HG03558 (cell line): Measurements from ENCODE around the gene APCDD1.
"Not testable (repeated sequence)": the region's sequence is repeated elsewhere in the genome, so short reads cannot be mapped to it uniquely, and the experiment has no call there.

Experiments used
- ATAC-seq: cut with Tn5 transposase; IDR thresholded peaks from one replicate; pipeline ENCODE4 v1.9.1; 2021; ENCODE audit warnings: moderate number of reproducible peaks; ENCODE audit not compliant: unreplicated experiment; ENCODE audit errors: extremely low read depth

The APCDD1 gene

DNA sequence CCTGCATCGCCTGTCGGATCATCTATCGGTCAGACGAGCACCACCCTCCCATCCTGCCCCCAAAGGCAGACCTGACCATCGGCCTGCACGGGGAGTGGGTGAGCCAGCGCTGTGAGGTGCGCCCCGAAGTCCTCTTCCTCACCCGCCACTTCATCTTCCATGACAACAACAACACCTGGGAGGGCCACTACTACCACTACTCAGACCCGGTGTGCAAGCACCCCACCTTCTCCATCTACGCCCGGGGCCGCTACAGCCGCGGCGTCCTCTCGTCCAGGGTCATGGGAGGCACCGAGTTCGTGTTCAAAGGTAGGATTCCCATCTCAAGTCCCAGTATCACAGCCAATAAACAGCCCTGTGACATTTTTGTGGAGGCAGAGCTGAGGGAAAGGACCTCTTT, 31.0 kb downstream of the APCDD1 start:
- ATAC-seq = no peak

GRCh38 chr18:10486362-10486761, 31.9 kb downstream of the APCDD1 start:
- no peak for ATAC-seq

DNA sequence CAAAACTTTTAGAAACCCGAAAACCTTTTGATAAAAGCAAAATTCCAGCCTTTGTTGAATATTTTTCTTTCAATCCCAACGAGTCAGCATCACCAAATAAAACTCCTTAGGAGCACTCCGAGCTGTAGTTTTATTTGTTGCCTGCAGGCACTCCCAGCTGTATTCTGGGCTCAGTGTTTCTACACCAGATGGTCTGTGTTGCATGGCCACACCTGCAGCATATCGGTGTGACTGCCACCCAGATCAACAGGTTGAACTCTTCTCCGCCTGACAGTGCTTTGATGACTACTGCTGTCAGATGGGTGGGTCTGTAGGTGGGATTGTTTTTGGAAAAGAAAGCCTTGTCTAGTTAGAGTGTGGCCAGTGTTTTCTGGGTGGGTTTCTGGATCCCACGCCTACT, 32.7 kb downstream of the APCDD1 start:
- no peak for ATAC-seq

GRCh38 chr18:10488017-10488416, 33.6 kb downstream of the APCDD1 start:
- no peak for ATAC-seq

DNA sequence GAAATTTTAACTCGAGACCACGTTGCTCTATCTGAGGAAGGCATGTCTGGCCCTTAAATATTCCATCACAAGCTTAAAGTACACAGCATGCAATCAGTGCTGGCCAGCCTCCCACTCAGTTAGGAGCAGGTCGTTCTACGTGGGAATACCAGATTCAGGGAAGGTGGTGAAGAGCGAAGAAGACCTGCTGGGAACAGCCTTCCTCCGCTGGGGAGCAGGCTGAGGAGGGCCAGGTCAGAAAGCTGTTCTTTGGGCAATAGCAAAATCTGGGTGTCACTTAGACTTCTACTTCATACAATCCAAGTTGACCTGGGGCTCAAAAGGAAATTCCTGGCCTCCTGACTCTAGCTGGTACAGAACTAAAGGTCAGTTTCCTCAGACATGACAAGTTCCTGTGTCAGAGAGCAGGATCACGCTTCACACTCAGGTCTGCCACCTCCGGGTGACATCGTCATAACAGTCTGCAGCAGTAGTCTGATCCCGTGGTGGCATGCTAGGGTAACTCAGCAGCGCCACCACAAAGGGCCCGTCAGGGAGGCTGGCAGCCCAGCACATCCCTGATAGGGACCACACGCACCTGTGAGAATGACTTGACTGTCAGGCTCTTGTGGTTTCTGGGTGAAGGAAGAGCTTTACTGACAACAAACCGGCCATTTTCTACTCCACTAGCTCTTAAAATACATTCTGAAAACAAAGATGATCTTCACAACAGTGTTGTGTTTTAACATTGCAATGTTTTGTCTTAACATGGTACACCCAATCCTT, 36.1 kb downstream of the APCDD1 start:
- ATAC-seq = peak; percentile 95

GRCh38 chr18:10495936-10496335, 41.5 kb downstream of the APCDD1 start:
- no peak for ATAC-seq

GRCh38 chr18:10497206-10497749, 42.8 kb downstream of the APCDD1 start:
- no peak for ATAC-seq

GRCh38 chr18:10499230-10499629, 44.8 kb downstream of the APCDD1 start:
- no peak for ATAC-seq

DNA sequence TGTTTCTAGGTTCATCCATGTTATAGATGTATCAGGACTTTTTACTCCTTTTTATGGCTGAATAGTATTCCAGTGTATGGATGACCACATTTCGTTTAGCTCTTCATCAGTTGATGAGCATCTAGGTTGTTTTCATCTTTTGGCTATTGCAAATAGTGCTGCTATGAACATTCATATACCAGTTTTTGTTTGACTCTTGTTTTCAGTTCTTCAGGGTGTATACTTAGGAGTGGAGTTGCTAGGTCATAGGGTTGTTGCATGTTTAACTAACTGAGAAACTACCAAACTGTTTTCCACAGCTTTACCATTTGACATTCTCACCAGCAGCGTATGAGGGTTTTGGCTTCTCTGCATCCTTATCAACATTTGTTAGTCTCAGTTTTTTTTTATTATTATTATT, 45.6 kb downstream of the APCDD1 start:
- no peak for ATAC-seq

DNA sequence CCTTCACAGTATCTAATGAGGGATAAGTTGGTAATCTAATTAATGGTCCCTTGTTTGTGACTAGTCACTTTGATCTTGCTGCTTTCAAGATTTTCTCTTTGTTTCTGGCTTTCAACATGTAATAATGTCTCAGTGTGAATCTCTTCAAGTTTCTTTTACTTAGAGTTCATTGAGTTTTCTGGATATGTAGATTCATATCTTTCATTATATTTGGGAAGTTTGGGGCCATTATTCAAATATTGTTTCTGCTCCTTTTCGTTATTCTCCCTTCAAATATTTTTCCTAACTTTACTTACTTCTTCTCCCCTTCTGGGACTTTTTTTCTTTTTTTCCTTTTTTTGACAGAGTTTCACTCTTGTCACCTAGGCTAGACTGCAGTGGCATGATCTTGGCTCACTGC, 50.3 kb downstream of the APCDD1 start:
- ATAC-seq = no peak

DNA sequence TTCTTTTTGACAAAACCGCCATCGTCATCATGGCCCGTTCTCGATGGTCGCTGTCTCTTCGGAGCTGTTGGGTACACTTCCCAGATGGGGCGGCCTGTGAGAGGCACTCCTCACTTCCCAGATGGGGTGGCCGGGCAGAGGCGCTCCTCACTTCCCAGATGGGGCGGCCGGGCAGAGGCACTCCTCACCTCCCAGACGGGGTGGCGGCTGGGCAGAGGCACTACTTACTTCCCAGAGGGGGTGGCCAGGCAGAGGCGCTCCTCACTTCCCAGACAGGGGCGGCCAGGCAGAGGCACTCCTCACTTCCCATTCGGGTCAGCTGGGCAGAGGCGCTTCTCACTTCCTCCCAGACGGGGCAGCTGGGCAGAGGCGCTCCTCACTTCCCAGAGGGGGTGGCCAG, 51.5 kb downstream of the APCDD1 start:
- not testable (repeated sequence) for ATAC-seq

GRCh38 chr18:10508591-10508990, 54.2 kb downstream of the APCDD1 start:
- ATAC-seq = no peak

DNA sequence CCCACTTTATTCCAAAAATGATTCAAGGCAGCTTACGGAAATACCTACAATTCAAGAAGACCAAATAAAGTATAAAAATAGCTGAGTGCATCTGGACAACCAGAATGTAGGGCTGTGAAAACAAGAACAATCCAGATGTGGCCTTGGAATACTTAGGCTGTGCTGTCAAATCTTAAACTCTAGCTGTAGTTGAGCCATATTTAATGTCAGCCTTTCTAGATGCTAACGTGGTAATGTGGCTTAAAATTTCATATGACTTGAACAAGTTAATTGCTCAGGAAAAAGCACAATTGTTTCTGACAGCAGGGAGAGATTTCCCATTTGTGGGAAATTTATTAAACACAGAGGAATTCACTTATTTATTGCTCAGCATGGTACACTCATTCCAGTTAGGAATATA, 56.8 kb downstream of the APCDD1 start:
- no peak for ATAC-seq

DNA sequence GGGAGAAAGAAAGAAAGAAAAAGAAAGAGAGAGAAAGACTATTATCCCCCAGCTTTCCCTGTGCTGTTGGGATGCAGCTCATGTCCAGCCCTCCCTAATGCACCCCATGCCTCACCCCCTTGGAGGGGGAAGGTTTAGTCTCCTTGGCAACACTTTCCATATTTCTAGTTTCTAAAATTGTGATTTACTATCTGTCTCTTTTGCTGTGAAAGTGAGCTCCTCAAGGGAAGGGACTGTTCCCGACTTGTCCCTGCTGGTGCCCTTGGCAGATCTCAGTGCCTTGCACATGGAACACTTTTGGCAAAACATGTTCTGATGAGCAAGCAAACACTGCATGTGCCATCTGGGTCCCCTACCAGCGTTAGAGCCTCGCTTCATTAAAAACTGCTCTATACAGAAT, 59.6 kb downstream of the APCDD1 start:
- no peak for ATAC-seq

DNA sequence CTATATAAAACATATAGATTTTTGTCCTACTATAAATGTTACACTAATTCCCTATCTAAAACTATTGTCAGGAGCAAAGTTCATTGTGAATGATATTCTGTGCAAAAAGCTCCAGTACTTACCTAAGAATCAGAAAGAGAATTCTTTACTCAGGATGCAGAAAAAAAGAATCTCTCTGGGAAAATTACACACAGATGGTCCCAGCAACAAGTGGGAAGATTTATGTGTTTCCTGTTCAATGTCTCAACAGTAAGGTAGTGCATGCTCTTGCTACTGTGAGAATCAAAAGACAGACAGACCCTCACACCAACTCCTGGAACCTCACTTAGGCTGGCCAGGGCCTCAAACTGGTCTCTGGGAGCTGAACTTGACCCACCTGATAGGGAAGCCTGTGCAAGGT, 60.2 kb downstream of the APCDD1 start:
- ATAC-seq = no peak

DNA sequence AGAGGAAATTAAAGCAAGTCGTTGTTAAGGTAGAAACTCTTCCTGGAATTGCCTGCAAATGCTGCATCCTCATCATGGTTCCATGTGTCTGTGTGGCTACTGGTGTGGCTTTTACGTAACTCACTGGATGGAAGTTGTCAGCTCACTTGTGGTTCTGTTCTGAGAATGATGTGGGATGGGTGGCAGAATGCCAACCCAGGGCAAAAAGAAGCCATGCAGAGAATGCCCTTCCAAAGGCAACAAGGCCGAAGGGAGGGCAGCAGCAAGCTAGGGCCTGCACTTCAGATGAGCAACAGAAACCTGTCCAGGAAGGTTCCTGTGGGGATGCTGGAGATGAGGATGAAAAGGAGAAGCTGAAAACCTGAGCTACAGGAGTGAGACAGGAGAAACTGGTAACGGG, 61.0 kb downstream of the APCDD1 start:
- ATAC-seq = no peak

DNA sequence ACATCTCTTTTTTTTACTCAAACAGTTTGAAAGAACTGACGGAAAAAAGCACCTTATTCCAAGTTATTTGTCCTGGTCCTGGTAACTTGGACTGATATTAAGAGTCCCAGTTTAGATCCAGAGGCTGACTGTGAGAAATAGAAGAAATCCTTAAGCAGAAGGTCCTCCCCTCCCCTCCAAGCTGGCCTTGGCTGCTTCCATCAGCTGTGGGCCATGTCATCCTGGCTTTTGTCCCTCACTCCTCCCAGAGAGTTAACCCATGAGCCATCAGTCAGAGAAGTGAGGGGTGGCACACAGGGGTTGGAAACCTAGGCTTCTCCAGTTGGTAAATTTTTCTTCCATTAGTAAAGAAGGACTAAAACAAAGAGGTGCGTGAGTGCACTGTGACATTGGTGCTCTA, 61.6 kb downstream of the APCDD1 start:
- no peak for ATAC-seq

GRCh38 chr18:10518595-10519255, 64.3 kb downstream of the APCDD1 start:
- no peak for ATAC-seq

DNA sequence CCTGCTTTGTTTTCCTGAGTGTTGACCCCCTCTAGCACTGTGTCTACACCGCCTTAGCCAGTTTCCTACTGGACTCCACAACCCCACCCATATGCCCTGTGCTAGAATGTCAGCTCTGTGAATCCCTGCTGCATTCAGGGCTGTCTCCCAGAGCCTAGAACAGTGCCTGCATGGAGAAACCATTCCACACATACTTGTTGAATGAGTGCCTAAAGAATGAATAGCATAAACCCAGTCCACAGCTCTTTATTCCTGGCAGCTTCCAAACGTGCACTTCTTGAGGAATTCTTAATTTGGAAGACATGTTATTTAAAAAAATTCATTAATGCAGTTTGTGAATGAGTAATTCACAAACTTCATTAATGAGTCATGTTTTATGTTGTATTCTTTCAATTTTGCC, 64.9 kb downstream of the APCDD1 start:
- no peak for ATAC-seq

- ATAC-seq = no peak
Observed at GRCh38 chr18:10519999-10520935, 65.8 kb downstream of the APCDD1 start.

DNA sequence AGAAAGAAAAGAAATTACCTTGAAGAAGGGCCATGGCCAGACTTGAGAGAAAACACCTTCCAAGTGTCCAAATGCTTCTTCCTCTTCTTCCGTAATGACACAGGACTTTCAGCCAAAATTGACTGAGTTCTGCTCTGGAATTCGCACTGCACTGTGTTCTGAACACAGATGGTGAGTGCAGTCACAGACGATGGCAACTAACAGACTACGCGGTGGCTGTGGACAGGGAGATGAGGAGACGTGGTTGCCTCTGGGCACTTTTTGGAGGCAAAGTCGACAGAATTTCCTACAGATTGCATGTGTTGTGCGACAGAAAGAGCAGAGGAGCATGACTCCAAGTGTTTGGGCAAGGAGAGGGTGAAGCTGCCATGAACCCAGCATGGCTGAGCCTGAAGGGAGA, 67.1 kb downstream of the APCDD1 start:
- no peak for ATAC-seq
